Measurements from ENCODE around the gene CGA. TPM values are rescaled to one million over a fixed set of nuclear protein-coding genes. Genes with fewer than 3 reads are reported as not detected.

CGA gene
- total and polyA plus RNA-seq, 3 experiments from 2014 or later: not detected

DNA sequence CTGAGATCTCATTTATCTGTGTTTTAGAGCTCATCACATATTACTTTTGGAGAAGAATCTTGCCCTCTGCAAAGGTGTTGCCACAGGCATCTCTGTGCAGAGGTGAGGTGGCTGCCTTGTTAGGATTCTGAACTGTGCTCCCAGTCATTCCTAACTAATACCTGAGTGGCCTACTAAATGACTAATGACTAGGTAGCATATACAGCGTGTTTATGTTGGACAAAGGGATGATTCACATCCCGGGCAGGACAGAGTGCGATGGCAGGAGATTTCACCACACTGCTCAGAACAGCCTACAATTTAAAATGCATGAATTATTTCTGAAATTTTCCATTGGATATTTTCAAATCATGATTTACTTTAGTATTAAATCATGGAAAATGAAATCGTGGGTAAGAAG lies 23.1 kb upstream of the CGA start:
- H3K36me3 ChIP-seq (ENCODE audit: insufficient read depth, low read length): no peaks in the 10 kb centered on the region
- Mint-ChIP-seq H3K9me3 (peaks cover 0 to 3% (median 0%) of the 10 kb centered on the region in 5 donors), H3K4me3 (no peak overlapping the region), H3K4me1 (no peaks in the 10 kb centered on the region), H3K27me3 (peaks cover 8 to 23% of the 10 kb centered on the region in 2 donors), H3K36me3 (peaks cover 0 to 2% (median 0%) of the 10 kb centered on the region in 3 donors), H3K27ac (no peak overlapping the region)
- H3K27ac ChIP-seq (ENCODE audit: low read depth, low read length): no peak overlapping the region
- ChIA-PET CTCF (no interaction called here), POLR2A (no interaction called here)
- no peaks in the 10 kb centered on the region for H3K27me3 ChIP-seq (ENCODE audit: insufficient read depth, low read length, poor library complexity, severe bottlenecking)
- no peak for DNase-seq
- H3K4me3 ChIP-seq (ENCODE audit: low read length): no peak overlapping the region
- no peaks in the 10 kb centered on the region for H3K4me1 ChIP-seq (ENCODE audit: insufficient read depth, low read length)
- H3K9me3 ChIP-seq (ENCODE audit: low read length): no peaks in the 10 kb centered on the region

DNA sequence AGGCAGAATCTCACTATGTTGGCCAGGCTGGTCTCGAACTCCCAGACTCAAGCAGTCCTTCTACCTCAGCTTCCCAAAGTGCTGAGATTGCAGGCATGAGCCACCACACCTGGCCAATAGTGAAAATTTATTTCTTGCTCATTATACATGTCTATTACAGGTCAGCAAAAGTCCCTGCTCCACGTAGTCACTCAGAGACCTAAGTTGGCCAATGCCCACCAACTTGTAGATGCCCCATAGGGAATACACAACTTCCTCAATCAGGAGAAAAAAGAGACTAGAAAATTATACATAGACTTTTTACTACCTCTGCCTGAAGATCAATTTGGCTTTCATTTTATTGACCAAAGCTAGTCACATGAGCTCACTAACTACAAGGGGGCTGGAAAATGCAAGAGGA lies 22.0 kb upstream of the CGA start:
- no peaks in the 10 kb centered on the region for H3K4me1 ChIP-seq (ENCODE audit: insufficient read depth, low read length)
- no peak for DNase-seq
- no peak overlapping the region for H3K27ac ChIP-seq (ENCODE audit: low read depth, low read length)
- H3K4me1 Mint-ChIP-seq: no peaks in the 10 kb centered on the region
- ChIA-PET CTCF (no interaction called here), POLR2A (no interaction called here)
- no peak overlapping the region for H3K4me3 ChIP-seq (ENCODE audit: low read length)
- no peaks in the 10 kb centered on the region for H3K36me3 ChIP-seq (ENCODE audit: insufficient read depth, low read length)
- no peaks in the 10 kb centered on the region for H3K36me3 Mint-ChIP-seq
- H3K9me3 Mint-ChIP-seq: no peaks in the 10 kb centered on the region
- peaks cover 6 to 15% of the 10 kb centered on the region in 2 donors for H3K27me3 Mint-ChIP-seq
- no peaks in the 10 kb centered on the region for H3K27me3 ChIP-seq (ENCODE audit: insufficient read depth, low read length, poor library complexity, severe bottlenecking)
- H3K9me3 ChIP-seq (ENCODE audit: low read length): no peaks in the 10 kb centered on the region
- no peak overlapping the region for H3K4me3 Mint-ChIP-seq
- H3K27ac Mint-ChIP-seq: no peak overlapping the region

DNA sequence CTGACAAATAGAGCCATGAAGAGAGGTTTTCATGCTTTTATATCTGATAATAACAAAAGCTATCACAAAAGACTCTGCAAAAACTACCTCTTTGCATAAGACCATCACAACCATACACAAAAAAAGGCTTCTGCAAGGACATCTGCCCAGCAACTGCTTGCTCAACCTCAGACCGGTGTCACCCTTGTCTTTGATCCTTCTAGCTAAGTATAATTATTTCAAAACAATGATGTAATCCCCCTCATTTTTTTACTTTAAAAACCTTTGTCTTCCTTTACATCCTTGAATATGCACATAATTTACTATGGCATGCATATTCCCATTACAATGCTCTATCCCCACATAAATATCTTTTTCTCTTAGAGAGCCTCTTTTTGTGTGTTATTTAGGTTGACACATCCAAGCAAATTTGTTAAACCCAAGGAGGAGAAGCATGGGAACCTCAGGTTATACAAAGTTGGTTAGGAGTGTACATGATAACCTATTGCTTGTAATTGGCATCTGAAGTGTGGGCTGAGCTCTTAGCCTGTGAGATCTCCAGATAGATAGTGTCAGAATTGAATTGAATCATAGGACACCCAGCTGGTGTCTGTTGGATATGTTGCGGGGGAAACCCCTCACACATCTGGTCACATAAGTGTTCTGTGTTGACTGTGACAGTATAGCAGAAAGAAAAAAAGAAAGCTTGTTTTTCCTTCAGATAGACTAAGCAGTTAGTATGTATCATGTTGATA lies 20.7 kb upstream of the CGA start:
- POLR2A ChIA-PET: no interaction called here
- no peaks in the 10 kb centered on the region for H3K36me3 Mint-ChIP-seq
- H3K9me3 Mint-ChIP-seq: no peaks in the 10 kb centered on the region
- Histone ChIP-seq H3K36me3 (ENCODE audit: insufficient read depth, low read length) (no peaks in the 10 kb centered on the region), H3K9me3 (ENCODE audit: low read length) (no peaks in the 10 kb centered on the region), H3K4me1 (ENCODE audit: insufficient read depth, low read length) (no peaks in the 10 kb centered on the region), H3K27me3 (ENCODE audit: insufficient read depth, low read length, poor library complexity, severe bottlenecking) (no peaks in the 10 kb centered on the region), H3K27ac (ENCODE audit: low read depth, low read length) (no peak overlapping the region), H3K4me3 (ENCODE audit: low read length) (no peak overlapping the region)
- DNase-seq: no peak
- CTCF ChIA-PET: no interaction called here
- H3K4me1 Mint-ChIP-seq: no peaks in the 10 kb centered on the region
- peaks cover 2 to 11% of the 10 kb centered on the region in 2 donors for H3K27me3 Mint-ChIP-seq
- no peak overlapping the region for H3K4me3 Mint-ChIP-seq
- no peak overlapping the region for H3K27ac Mint-ChIP-seq

DNA sequence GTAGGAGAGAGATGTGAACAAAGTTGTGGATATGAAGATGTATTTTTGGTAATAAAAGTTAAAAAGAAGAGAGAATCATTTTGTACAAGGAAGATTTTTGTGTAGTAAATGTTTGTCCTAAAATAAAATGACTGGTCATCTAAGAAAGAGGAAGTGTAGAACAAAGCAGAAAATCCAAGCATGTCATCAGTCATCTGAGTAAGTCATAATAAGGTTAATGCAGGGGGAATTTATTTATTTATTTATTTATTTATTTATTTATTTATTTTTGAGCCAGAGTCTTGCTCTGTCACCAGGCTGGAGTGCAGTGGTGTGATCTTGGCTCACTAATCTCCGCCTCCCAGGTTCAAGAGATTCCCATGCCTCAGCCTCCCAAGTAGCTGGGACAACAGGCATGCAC lies 15.7 kb upstream of the CGA start:
- Histone ChIP-seq H3K4me1 (ENCODE audit: insufficient read depth, low read length) (no peaks in the 10 kb centered on the region), H3K4me3 (ENCODE audit: low read length) (no peak overlapping the region), H3K27ac (ENCODE audit: low read depth, low read length) (no peak overlapping the region), H3K27me3 (ENCODE audit: insufficient read depth, low read length, poor library complexity, severe bottlenecking) (no peaks in the 10 kb centered on the region), H3K9me3 (ENCODE audit: low read length) (no peaks in the 10 kb centered on the region), H3K36me3 (ENCODE audit: insufficient read depth, low read length) (no peaks in the 10 kb centered on the region)
- Mint-ChIP-seq H3K27ac (no peak overlapping the region), H3K27me3 (peaks cover 5 to 16% of the 10 kb centered on the region in 2 donors), H3K4me3 (no peak overlapping the region), H3K36me3 (peaks cover 0 to 4% (median 0%) of the 10 kb centered on the region in 3 donors), H3K9me3 (no peaks in the 10 kb centered on the region), H3K4me1 (no peaks in the 10 kb centered on the region)
- DNase-seq: no peak
- CTCF ChIA-PET: interaction anchor here (1.8 kb wide), 1 partner anchor 13 kb away, joined by 3 read pairs; no protein-coding TSS in a partner anchor
- POLR2A ChIA-PET: no interaction called here

DNA sequence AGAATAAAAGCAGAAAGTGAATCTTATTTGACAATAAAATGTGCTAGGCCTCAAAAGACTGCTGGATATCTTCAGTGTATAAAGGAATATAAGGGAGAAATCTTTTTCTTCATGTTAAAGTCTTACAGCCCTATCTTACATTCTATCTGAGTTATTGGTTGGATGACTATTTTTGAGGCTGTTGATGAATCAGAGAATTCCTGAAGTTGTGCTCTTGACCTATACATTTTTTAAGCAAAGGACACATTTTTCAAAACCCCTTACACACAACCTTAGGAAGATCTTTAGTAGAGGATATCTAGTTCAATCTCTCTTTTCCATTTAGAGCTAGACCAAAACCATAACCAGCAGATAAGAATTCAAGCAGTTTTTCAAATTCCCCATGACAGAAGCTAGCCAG lies 10.9 kb upstream of the CGA start:
- H3K27me3 Mint-ChIP-seq: peaks cover 5 to 12% of the 10 kb centered on the region in 2 donors
- no peaks in the 10 kb centered on the region for H3K9me3 Mint-ChIP-seq
- POLR2A ChIA-PET: no interaction called here
- no peaks in the 10 kb centered on the region for H3K36me3 ChIP-seq (ENCODE audit: insufficient read depth, low read length)
- no peak overlapping the region for H3K4me3 Mint-ChIP-seq
- H3K36me3 Mint-ChIP-seq: peaks cover 0 to 4% (median 0%) of the 10 kb centered on the region in 3 donors
- H3K4me1 Mint-ChIP-seq: no peaks in the 10 kb centered on the region
- no peak overlapping the region for H3K27ac ChIP-seq (ENCODE audit: low read depth, low read length)
- H3K27ac Mint-ChIP-seq: no peak overlapping the region
- no peak overlapping the region for H3K4me3 ChIP-seq (ENCODE audit: low read length)
- no peaks in the 10 kb centered on the region for H3K4me1 ChIP-seq (ENCODE audit: insufficient read depth, low read length)
- no peaks in the 10 kb centered on the region for H3K9me3 ChIP-seq (ENCODE audit: low read length)
- DNase-seq: no peak
- CTCF ChIA-PET: no interaction called here
- H3K27me3 ChIP-seq (ENCODE audit: insufficient read depth, low read length, poor library complexity, severe bottlenecking): no peaks in the 10 kb centered on the region

DNA sequence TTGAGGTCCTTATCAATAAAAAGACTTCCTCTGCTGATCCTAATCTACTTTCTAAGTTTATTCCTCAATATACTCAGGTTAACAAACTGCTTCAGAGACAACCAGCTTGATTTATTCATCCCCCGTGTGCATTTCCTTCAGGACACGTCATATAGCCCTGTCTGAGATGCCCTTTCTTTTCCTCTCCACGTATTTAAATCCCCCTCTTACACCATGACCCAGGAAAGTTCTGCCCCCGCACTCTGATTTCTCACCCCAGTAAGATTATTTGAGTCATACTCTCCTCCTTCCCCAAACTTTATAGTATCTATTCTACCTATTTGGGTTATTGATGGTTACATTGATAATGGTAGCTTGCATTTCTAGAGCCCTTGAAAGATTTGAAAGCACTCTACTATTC lies 9.8 kb upstream of the CGA start:
- Histone ChIP-seq H3K9me3 (ENCODE audit: low read length) (no peaks in the 10 kb centered on the region), H3K27me3 (ENCODE audit: insufficient read depth, low read length, poor library complexity, severe bottlenecking) (no peaks in the 10 kb centered on the region), H3K4me3 (ENCODE audit: low read length) (no peak overlapping the region), H3K36me3 (ENCODE audit: insufficient read depth, low read length) (no peaks in the 10 kb centered on the region), H3K4me1 (ENCODE audit: insufficient read depth, low read length) (no peaks in the 10 kb centered on the region), H3K27ac (ENCODE audit: low read depth, low read length) (no peak overlapping the region)
- Mint-ChIP-seq H3K27me3 (peaks cover 4 to 8% of the 10 kb centered on the region in 2 donors), H3K4me1 (no peaks in the 10 kb centered on the region), H3K4me3 (no peak overlapping the region), H3K36me3 (peaks cover 0 to 4% (median 0%) of the 10 kb centered on the region in 3 donors), H3K9me3 (no peaks in the 10 kb centered on the region), H3K27ac (no peak overlapping the region)
- no peak for DNase-seq
- CTCF ChIA-PET: no interaction called here
- POLR2A ChIA-PET: no interaction called here

DNA sequence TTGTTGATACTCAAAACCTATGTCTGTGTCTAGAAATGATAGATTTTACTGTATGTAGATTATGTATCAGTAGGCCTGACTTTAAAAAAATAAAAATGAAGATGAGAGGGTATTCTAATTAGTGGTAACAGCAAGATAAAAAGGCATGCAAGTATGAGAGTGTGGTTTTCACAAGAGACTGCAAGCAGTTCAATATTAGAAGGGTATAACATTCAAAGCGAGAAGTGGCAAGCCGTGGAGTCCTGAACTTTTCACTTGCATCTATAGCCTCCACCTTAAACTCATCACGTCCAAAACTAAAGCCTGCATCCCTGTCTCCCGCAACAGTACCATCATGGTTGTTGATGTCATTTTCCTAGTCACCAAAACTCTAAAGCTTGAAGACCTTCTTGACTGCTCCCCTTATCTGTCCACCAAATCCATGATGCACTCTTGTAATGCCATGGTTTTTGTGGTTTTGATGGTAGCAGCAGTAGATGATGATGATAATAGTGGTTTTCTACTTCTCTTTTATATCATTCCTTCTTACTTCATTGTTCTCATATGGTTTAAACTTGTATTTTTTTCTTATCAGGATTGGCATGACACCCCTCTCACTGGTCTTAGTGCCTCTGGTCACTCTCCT lies 9.2 kb upstream of the CGA start:
- no peaks in the 10 kb centered on the region for H3K9me3 Mint-ChIP-seq
- POLR2A ChIA-PET: no interaction called here
- H3K9me3 ChIP-seq (ENCODE audit: low read length): no peaks in the 10 kb centered on the region
- H3K4me3 Mint-ChIP-seq: no peak overlapping the region
- no peaks in the 10 kb centered on the region for H3K4me1 ChIP-seq (ENCODE audit: insufficient read depth, low read length)
- no peaks in the 10 kb centered on the region for H3K4me1 Mint-ChIP-seq
- H3K36me3 ChIP-seq (ENCODE audit: insufficient read depth, low read length): no peaks in the 10 kb centered on the region
- H3K27ac Mint-ChIP-seq: no peak overlapping the region
- H3K27ac ChIP-seq (ENCODE audit: low read depth, low read length): no peak overlapping the region
- no peaks in the 10 kb centered on the region for H3K27me3 ChIP-seq (ENCODE audit: insufficient read depth, low read length, poor library complexity, severe bottlenecking)
- CTCF ChIA-PET: no interaction called here
- peaks cover 1 to 7% of the 10 kb centered on the region in 2 donors for H3K27me3 Mint-ChIP-seq
- DNase-seq: no peak
- no peak overlapping the region for H3K4me3 ChIP-seq (ENCODE audit: low read length)
- peaks cover 0 to 4% (median 0%) of the 10 kb centered on the region in 3 donors for H3K36me3 Mint-ChIP-seq

DNA sequence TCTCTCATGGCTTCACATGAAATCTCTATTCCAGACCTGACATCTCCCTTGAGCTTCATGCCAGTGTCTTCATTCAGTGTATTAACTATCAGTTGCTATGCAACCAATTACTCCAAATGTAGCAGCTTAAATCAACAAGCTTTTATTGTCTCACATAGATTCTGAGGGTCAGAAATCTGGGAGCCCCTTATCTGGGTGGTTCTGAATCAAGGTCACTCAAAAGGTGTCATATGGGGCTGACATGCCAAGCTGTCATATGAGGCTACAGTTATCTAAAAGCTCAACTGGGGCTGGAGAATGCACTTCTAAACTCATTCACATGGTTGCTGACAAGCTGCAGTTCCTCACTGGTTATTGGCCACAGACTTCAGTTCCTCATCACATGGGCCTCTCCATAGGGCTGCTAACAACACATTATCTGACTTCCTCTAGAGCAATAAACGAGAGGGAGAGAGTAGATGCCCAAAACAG lies 7.3 kb upstream of the CGA start:
- H3K27me3 Mint-ChIP-seq: peaks cover 0 to 5% of the 10 kb centered on the region in 2 donors
- H3K4me3 Mint-ChIP-seq: no peak overlapping the region
- POLR2A ChIA-PET: no interaction called here
- no peaks in the 10 kb centered on the region for H3K9me3 Mint-ChIP-seq
- no peaks in the 10 kb centered on the region for H3K27me3 ChIP-seq (ENCODE audit: insufficient read depth, low read length, poor library complexity, severe bottlenecking)
- no peak overlapping the region for H3K27ac Mint-ChIP-seq
- H3K36me3 ChIP-seq (ENCODE audit: insufficient read depth, low read length): no peaks in the 10 kb centered on the region
- H3K4me1 ChIP-seq (ENCODE audit: insufficient read depth, low read length): no peaks in the 10 kb centered on the region
- H3K4me3 ChIP-seq (ENCODE audit: low read length): no peak overlapping the region
- no peak overlapping the region for H3K27ac ChIP-seq (ENCODE audit: low read depth, low read length)
- H3K4me1 Mint-ChIP-seq: no peaks in the 10 kb centered on the region
- no peak for DNase-seq
- no peaks in the 10 kb centered on the region for H3K36me3 Mint-ChIP-seq
- no peaks in the 10 kb centered on the region for H3K9me3 ChIP-seq (ENCODE audit: low read length)
- CTCF ChIA-PET: no interaction called here
